ENCODE results near the gene ST3GAL2.

The ST3GAL2 gene, protein sequence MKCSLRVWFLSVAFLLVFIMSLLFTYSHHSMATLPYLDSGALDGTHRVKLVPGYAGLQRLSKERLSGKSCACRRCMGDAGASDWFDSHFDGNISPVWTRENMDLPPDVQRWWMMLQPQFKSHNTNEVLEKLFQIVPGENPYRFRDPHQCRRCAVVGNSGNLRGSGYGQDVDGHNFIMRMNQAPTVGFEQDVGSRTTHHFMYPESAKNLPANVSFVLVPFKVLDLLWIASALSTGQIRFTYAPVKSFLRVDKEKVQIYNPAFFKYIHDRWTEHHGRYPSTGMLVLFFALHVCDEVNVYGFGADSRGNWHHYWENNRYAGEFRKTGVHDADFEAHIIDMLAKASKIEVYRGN

DNA sequence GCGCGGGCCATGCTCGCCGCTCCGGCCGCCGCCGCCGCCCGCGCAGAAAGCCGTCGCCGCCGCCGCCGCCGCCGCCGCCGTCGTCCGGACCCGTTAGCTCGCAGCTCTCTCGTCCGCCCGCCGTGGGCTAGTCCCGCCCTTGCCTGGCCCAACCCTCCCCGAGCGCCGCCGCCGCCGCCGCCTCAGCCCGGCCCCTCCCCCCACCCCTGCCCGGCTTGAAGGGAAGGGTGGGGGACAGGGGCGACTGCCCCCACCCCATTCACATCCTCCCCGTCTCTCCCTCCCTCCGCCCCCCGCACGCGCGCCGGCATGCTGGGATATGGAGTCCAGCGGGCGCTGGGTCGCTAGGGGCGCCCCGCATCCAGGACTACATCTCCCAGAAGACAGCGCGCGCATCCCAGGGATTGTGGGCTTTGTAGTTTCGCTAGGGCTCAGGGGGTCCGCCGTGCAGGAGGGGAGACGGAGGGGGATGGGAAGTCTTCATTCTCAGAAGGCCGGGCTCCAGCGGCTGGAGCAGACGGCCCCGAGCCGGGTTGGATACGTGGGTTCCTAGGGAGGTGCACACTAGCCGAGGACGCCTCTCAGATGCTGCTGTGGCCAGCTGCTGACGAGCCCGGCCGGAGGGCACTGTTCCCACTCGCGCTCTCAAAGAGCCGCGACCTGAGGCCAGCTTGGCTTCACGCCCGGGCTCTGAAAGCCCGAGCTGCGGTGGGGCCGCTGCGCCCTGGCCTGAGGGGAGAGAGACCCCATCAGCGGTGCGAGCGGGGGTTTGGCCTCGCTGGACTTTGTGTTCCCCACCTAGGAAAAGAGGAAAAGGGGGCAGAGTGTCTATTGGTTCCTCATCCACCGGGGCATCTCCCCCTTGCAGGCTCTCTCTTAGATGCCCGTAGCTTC lies at the start of gene ST3GAL2:
TSS of gene ST3GAL2 (minus strand) at position 132 of the 894 bp plus-strand sequence. CDS start 40,570 bp downstream, outside the sequence.
- DNase-seq = peak; percentile 84 to 93 (median 88)

DNA sequence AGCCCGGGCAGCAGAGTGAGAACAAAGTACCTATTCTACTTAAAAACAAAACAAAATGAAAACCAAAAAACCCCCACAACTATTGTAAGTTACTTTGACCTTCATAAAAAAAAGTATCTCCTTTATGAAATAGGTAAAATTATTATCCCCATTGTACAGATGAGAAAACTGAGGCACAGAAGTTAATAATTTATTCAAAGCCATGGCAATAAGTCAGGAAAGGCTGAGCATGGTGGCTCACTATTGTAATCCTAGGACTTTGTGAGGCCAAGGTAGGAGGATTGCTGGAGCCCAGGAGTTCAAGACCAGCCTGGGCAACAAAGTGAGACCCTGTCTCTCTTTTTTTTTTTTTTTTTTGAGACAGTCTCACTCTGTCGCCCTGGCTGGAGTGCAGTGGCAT lies 46.0 kb upstream of the ST3GAL2 start:
- DNase-seq = no peak

DNA sequence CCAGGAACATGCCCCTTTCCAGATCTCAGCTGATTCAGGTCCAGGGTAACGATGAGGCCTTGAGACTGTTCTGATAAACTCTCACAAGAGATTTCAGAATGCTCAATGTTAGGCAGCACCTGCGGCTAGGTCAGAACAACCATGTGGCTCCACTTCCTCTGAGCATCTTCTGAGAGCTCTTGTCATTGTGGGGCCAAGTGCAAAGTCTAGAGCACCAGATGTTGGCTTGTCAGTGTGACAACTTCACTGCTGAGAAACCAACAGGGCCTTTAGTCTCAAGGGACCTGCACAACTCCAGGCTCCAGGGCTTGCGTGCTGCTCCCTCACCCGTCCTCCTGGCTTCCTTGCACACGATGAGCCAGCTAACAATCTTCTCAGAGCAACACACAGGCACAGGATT lies 44.5 kb upstream of the ST3GAL2 start:
- no peak for DNase-seq

DNA sequence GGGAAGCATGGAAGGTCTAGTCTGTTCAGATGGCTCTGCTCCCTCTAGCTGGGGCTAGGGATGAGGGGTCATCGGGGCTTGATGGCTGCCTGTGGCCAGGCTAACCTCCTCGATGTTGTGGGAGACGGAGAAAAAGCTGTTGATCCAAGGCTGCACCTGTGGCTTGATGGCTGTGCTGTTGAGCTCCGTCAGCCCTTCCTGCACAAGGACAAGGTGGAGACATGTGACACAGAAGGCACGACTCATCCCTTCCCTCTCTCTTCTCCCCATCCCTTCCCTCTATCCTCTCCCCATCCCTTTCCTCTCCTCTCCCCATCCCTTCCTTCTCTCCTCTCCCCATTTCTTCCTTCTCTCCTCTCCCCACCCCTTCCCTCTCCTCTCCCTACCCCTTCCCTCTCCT lies 43.7 kb upstream of the ST3GAL2 start:
- no peak for DNase-seq

DNA sequence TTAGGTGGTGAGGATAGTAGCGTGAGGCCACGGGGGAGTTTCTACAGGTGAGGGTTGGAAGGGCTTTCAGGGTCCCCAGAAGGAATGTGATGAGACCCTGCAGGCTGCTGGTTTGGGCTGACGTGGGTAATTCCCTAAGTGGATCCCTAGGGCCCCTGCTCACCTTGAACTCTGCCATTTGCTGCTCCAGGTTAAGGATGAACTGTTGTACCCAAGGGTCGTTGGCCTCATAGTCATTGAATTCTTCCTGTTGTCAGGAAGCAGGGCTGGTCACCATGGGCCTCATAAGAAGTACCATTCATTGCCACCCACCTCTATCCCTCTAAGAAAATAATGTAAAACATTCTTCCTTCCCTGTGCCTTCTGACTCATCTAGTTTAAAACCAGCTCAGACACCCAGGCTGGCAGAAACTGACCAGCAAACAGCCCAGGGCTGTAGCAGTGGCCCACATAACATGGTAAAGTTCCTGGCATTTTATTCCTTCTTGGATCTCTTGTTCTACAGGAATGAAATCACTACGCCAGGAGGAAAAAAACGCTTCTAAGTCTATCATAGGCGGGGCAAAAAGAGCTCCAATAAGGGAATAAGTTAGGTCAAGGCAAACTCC lies 43.1 kb upstream of the ST3GAL2 start:
- DNase-seq = no peak

DNA sequence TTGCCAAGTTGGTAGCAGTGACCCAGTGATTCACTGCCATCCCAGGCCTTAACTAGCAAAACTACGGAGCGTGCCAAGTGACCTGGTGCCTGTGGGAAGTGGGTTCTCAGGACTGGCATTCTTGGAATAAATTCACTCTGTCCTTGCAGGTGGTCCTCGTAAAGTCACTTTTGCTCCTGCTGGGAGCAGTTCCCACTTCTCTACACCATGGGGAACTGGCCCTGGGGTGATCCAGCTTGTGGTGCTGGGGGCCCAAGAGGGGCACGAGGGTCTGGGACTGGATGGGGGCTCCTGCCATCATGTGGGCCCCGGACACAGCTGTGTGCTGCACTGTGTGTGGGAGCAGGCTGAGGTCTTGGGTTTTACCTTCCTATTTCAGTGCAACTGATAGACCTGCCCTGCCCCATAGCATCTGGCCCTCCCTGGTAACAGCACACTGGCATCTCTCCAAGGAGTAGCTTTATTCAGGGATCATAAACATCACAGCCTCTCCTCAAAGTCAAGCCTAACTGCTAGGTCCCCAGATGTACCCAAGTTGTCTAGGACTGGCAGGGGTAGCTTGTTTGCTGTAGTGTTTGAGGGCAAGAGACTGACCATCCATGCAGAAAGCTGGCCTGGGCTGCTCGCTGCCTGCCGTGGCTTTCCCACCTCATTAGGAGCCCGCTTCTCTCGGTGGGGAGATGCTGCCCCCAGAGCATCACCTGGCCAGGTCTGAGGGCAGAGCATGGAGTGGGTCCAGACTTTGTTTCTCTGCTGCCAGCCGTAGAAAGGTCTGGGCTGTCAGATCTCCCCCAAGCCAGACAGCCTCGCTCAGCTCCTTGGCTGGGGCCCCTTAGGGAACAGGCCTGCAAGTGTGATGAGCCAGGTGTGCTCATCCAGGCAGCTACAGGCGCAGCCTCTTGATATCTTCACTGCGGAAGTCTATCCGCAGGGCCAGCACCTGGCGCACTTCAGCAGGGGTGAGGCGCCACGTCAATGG lies 41.5 kb upstream of the ST3GAL2 start:
- no peak for DNase-seq

DNA sequence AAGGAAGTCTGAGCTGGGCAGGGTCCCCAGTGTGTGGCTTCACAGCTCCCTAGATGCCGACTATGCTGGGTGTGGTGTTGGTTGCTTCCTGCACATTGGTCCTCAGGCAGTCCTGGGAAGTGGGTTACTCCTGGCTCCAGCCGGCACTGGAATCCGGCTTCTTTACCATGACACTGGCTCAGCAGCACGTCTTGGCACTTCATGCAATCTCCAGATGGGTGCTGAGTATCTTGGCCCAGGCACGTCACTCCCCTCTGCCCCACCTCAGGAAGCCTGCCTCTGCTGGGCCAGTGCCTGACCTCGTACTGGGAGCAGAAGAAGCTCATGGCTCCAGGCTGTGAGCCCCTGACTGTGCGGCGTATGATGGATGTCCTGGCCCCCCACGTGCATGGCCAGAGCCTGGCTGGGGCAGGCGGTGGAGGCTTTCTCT lies 40.0 kb upstream of the ST3GAL2 start:
- DNase-seq = no peak

DNA sequence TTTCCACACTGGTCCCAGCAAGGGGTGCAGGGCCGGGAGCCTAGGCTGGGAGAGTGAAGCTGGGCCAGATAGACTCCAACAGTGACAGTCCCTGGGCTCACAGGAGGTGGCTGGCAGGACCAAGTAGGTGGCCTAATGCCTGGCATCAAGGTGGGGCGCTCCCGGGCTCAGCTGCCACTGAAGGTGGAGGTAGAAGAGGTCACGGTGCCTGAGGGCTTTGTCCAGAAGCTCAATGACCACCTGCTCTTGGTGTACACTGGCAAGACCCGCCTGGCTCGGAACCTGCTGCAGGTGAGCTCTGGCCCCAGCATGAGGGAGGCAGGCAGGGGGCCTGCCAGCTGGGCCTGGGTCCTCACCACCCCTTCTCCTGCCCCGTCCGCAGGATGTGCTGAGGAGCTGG lies 39.3 kb upstream of the ST3GAL2 start:
- DNase-seq = no peak

DNA sequence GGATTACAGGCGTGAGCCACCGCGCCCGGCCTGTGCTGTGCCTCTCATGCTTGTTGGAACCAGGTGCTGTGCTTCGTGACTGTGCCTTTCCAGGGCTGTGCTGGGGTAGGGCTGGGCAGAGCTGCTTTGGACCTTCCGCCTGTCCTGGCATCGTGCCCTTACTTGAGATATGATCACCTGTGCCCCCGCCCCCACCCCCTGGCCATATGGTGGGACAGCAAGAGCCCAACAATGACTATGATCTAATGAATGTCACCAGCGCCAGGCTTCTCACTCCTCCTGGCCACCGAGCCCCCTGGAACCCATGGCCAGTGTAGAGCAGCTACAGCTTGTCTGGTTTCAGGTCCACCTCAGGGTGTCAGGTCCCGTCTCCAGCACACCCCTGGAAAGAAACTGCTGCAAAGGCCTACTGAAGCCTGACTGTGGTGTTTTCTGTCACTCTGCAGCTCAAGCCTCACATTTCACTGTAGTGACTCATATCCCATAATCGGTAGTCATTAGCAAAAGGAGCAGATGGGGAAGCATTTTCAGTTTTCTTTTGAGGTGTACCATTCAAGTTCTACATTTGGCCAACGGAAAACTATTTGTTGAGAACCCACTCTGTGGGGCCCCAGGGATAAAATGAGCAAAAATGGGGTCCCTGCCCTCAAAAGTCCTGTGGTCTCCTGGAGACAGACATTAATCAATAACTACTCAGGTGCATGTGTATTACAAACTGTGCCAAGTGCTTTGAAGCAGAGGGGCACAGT lies 37.5 kb upstream of the ST3GAL2 start:
- DNase-seq = no peak

DNA sequence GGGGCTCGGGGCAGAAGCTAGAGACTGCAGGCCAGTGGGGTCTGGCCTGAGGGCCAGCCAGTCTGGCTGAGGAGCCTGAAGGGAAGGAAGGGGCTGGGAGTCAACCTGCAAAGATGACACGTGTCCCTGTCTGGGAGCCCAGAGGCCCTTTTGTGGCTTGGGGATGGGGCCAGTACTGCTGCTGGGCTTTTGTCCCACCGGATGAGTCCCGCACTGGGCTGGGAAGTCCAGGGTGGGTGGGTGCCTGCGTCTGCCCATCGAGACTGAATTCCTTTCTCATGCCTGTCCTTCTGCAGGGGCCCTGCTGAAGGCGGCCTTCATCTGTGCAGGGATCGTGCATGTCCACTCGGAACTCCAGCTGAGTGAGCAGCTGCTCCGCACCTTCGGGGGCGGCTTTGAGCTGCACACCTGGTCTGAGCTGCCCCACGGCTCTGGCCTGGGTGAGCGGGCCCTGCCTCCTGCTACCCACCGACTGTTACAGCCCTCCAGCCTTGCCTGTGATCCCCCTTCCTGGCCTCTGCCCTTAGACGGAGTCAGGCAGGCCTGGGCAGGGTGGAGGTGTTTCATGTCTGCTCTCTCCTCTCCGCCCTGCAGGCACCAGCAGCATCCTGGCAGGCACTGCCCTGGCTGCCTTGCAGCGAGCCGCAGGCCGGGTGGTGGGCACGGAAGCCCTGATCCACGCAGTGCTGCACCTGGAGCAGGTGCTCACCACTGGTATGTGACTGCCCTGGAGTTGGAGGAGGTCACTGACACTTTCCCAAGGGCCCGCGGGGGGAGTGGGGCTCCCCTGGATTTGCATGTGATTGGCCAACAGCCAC lies 36.4 kb upstream of the ST3GAL2 start:
- DNase-seq = no peak

DNA sequence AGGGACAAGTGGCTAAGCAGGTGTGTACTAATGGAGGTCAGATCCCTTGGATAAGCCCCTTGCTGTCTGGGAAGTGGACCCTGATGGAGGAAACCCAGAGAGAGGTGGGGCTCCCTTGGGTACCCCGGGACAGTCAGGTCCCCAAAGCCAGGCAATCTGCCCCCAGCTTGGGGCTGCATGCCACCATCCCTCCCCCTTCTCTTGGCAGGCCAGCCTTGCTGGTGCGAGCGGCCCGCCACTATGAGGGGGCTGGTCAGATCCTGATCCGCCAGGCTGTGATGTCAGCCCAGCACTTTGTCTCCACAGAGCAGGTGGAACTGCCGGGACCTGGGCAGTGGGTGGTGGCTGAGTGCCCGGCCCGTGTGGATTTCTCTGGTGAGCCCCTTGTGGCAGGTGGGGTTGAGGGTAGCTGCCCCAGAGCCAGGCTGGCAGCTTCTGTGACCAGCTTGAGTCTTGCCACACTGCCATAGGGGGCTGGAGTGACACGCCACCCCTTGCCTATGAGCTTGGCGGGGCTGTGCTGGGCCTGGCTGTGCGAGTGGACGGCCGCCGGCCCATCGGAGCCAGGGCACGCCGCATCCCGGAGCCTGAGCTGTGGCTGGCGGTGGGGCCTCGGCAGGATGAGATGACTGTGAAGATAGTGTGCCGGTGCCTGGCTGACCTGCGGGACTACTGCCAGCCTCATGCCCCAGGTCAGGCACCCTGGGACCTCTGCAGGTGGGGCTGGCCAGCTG lies 35.6 kb upstream of the ST3GAL2 start:
- no peak for DNase-seq

DNA sequence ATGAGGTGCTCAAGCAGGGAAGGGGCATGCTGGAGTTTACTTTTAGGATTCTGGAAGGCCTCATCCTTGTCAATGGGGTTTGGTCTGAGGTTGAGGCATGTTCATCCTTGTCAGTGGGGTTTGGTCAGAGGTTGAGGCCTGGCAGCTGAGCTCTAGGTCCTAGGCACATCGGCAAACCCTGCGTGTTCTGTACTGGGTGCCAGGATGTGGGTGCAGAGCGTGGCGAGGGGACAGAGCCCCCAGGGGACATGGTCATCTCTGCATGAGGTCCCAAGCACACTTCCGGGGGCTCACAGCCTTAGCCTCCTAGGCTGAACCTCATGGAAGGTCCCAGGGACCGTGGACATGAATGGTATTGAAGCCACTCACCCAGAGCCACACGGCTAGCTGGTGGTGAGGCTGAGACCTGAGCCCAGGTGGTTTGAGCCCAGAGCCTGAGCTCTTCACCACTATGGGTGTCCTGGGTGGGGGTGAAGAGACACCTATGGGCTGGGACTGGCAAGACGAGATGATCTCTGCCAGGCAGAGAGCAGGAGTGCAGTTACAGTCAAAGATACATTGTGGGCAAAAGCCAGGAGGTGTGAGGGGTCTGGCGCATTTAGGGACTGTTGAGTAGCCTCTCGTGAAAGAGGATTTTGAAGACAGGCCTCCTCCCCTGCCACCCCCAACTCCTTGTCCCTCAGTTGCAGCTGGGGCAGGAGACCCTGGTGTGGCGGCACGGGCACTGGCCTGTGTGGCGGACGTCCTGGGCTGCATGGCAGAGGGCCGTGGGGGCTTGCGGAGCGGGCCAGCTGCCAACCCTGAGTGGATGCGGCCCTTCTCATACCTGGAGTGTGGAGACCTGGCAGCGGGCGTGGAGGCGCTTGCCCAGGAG lies 34.8 kb upstream of the ST3GAL2 start:
- no peak for DNase-seq

DNA sequence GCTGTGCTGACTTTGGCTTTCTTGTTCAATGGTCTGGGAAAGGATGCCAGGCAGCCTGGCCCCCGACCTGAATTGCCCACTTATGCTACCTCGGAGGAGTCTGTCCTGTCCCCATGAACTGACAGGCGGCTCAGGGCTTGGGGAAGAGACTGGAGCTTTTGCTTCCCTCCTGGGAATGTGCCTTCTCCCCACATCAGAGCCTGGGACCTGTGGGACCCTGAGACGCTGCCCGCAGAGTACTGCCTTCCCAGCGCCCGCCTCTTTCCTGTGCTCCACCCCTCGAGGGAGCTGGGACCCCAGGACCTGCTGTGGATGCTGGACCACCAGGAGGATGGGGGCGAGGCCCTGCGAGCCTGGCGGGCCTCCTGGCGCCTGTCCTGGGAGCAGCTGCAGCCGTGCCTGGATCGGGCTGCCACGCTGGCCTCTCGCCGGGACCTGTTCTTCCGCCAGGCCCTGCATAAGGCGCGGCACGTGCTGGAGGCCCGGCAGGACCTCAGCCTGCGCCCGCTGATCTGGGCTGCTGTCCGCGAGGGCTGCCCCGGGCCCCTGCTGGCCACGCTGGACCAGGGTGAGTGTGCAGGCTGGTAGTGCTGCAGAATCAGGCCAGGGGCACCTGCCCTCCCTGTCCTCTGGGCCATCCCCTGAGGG lies 34.0 kb upstream of the ST3GAL2 start:
- DNase-seq = no peak

DNA sequence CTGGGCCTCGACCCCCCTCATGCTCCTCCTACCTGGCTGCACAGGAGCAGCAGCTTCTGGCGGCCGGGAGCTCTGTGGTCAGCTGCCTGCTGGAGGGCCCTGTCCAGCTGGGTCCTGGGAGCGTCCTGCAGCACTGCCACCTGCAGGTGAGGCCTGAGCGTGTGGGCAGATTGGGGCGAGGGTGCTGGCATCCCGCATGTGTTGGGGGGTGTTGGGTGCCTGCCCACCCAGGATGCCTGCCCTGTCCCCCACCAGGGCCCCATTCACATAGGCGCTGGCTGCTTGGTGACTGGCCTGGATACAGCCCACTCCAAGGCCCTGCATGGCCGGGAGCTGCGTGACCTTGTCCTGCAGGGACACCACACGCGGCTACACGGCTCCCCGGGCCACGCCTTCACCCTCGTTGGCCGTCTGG lies 32.0 kb upstream of the ST3GAL2 start:
- DNase-seq = no peak

DNA sequence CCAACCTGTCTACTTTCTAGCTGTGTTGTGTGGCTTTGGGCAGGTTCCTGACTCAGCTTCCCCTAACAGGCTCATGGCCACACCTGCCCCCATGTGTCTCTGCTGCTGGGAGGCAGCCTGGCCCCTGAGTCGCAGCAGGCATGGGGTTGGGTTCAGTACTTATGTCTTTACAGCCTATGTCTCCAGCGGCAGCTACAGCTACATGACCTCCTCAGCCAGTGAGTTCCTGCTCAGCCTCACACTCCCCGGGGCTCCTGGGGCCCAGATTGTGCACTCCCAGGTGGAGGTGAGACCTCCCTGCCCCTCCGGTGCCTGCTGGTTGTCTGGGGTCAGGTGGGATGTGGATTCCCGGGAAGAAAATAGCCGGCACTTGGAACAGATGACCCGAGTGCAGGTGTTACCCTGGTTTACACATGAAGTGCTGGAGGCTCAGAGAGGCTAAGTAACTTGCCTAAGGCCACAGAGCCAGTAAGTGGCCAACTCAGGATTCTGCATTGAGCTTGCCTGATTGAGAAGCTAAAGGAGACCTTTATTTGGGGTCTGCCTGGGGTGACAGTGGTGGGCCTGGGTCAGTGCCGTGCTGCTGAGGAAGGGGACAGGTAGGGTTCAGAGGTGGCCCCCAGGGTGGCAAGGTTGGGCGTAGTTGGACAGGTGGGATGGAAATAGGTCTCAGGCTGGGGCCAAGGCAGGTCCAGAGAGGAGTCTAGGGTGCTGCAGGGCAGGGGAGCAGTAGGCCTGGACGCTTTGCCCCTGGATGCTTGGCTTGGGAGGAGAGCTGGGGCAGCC lies 31.4 kb upstream of the ST3GAL2 start:
- DNase-seq = no peak

DNA sequence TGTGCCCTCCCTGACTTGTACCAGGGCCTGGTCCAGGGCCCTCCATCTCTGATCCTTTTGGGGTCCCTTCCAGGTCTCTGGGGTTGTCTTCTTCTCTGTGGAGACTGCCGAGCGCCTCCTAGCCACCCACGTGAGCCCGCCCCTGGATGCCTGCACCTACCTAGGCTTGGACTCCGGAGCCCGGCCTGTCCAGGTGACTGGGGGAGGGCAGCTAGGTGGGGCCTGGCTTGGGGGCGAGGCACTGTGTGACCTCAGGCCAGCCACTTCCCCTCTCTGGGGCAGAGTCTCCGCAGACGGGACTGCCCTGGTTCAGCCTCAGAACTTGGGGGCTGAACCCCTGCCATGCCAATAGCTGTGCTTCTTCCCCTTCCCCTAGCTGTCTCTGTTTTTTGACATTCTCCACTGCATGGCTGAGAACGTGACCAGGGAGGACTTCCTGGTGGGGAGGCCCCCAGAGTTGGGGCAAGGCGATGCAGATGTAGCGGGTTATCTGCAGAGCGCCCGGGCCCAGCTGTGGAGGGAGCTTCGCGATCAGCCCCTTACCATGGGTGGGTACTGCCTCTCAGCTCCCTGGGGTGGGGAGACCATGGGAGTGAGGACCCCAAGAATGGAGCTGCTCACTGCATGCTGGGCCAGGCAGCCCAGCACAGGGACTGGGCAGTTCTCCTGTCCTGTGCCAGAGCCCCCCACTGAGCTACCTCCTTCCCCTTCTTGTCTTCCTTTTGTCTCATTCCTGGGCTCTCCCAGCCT lies 30.1 kb upstream of the ST3GAL2 start:
- no peak for DNase-seq

DNA sequence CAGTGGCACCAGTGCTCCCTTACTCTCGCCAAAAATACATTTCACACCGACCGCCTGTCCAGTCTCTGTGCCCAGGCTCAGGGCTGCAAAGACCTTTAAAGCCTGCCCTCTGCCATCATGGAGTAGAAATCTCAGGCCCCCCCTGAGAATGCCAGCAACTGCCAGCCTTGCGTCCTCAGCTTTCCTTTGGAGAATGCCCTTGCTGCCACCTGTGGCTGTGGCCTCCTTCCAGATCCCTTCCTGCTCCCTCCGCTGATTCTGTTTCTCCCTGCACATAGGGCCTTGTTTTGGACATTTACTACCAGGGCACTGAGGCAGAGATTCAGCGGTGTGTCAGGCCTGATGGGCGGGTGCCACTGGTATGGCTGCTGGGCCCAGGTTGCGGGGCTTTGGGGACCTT lies 28.7 kb upstream of the ST3GAL2 start:
- no peak for DNase-seq
